Measurements from ENCODE around the gene SDR42E2.
"Not testable (repeated sequence)": the region's sequence is repeated elsewhere in the genome, so short reads cannot be mapped to it uniquely, and the experiment has no call there.

SDR42E2 gene

GRCh38 chr16:22213801-22214200 lies 51.5 kb downstream of the SDR42E2 start:
- no peak for DNase-seq (ENCODE audit: low spot score)

GRCh38 chr16:22214402-22214801 lies 52.1 kb downstream of the SDR42E2 start:
- DNase-seq (ENCODE audit: low spot score), result no peak

- no peak for DNase-seq (ENCODE audit: low spot score)
Observed at GRCh38 chr16:22214889-22215288, 52.6 kb downstream of the SDR42E2 start.

DNA sequence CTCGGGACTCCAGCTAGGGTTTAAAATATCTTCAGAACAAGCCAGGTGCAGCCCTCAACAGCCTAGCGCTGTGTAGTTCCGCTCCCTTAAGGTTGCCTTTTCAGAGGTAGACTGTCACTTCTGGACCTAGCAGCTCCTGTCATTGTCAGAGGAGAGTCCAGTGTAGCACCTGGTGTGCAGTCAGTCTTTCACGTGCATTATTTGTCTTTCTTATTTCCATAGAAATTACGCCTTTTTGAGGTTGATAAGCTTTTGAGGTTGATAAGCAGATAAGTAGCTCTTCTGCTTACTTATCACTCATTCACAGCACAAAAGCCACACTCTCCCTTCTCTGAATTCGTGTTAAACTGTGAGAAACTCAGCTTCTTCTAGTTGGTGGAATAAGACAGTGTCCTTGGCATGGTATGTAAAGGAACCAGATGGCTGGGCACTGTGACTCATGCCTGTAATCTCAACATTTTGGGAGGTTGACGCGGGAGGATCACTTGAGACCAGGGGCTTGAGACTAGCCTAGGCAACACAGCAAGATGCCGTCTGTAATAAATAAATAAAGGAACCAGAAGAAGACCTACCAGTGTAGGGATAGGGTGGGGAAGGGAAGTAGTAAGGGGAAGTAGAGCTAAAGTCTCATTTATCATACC lies 54.0 kb downstream of the SDR42E2 start:
- no peak for DNase-seq (ENCODE audit: low spot score)

GRCh38 chr16:22216832-22217225 lies 54.5 kb downstream of the SDR42E2 start:
- not testable (repeated sequence) for DNase-seq (ENCODE audit: low spot score)

- no peak for DNase-seq (ENCODE audit: low spot score)
Observed at GRCh38 chr16:22217890-22218730, 55.8 kb downstream of the SDR42E2 start.

GRCh38 chr16:22219389-22220068 lies 57.2 kb downstream of the SDR42E2 start:
- no peak for DNase-seq (ENCODE audit: low spot score)

GRCh38 chr16:22220069-22220440 lies 57.7 kb downstream of the SDR42E2 start:
- no peak for DNase-seq (ENCODE audit: low spot score)

DNA sequence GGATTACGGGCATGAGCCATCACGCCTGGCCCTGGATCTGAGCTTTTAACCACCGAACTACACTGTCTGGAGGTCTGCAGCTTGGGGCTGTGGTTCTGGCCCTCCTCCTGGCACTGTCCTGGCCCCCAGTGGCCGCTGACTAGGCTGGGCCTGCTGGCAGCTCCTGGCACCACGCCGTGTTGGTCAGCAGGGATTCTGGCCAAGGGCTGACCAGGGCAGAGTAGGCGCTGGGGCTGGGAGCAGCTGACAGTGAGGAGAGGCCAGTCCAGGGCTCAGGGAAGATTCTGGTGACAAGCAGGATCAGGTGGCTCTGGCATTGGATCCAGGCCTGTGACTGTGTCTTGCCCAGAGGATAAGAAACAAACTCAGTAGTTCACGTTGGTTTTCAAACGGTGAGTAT lies 58.4 kb downstream of the SDR42E2 start:
- DNase-seq (ENCODE audit: low spot score), result no peak

DNA sequence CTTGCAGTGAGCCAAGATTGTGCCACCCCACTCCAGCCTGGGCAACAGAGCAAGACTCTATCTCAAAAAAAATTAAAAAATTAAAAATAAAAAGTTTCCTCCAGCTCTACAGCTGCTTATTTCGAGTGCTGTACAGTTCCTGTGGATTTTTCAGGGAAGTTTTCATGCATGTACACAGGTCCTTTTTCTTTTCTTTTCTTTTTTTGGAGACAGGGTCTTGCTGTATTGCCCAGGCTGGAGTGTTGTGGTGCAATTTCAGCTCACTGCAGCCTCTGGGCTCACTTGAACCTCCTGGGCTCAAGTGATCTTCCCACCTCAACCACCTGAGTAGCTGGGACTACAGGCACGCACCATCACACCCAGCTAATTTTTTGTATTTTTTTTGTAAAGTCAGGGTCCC lies 59.7 kb downstream of the SDR42E2 start:
- no peak for DNase-seq (ENCODE audit: low spot score)

DNA sequence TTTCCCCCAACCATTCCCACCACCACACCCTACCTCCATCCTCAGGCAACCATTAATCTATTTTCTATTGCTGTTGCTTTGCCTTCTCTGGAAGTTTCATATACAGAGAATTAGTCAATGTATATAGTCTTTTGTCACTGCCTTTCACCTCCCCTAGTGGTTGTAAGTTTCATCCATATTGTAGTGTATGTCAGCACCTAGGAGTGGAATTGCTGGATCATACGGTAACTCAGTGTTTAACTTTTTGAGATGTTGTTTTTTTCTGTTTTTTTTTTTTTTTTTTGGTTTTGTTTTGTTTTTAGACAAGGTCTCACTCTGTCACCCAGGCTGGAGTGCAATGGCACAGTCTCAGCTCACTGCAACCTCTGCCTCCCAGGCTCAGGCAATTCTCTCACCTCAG lies 60.7 kb downstream of the SDR42E2 start:
- DNase-seq (ENCODE audit: low spot score), result no peak

DNA sequence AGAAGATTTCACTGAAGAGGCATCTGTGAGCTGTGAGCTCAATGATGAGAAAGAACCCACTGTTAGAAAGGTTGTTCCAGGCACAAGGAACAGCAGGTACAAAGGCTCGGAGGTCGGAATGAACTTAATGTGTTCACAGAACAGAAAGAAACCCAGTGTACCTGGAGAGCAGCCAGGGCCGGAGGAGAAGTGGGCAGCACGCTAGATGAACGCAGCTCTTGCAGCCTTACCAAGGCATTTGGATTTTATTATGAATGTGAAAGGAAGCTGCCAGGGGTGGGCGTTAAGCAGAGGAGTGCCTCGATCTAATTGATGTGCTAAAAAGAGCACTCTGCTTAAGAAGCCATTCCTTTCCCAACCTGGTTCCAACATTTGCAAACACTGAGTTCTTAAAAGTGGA lies 62.8 kb downstream of the SDR42E2 start:
- DNase-seq (ENCODE audit: low spot score), result no peak

DNA sequence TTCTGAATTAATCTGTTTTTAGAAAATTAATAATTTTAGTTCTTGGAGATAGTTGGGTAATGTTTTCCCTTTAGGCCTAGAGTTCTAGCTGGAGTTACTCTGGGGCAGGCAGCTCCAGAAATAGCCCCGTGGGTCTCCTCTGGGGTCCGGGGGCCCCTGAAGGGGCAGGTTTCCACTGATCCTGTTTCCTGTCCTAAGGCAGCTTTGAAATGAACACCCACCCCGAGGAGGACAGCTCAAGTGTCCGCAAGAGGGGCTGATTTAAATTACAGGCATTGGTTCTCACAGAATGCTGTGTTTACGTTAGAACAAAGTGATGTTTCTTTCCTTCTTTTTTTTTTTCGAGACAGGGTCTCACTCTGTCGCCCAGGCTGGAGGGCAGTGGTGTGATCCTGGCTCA lies 67.6 kb downstream of the SDR42E2 start:
- DNase-seq (ENCODE audit: low spot score), result no peak

DNA sequence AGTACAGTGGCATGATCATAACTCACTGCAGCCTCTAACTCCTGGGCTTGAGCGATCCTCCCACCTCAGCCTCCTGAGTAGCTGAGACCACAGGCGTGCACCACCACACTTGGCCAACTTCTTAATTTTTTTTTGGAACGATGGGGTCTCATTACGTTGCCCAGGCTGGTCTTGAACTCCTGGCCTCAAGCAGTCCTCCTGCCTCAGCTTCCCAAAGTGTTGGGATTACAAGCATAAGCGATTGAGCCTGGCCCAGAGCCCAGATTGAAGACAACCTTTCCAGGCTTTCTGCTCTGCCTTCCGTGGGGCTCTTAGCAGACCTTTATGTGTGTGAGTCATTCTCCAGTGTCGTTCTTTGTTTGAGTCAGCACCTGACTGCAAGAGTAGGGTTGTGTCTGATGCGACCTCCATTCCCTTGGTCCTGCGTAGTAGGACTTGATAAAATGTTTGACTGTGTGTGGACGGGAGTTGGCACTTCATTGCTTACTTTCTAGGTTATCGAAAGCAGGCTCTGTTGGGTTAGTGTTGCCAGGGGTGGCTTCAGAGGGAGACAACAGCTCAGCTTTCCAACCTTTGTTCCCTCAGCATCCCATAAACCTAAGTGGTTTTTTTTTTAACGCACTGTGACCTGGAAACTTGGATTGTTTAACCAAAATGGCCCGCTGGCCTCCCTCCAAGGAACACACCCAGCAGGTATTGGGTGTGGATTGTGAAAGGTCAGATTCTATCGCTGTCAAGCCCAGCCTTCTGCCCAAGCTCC lies 70.2 kb downstream of the SDR42E2 start:
- no peak for DNase-seq (ENCODE audit: low spot score)

GRCh38 chr16:22233037-22233372 lies 70.7 kb downstream of the SDR42E2 start:
- DNase-seq (ENCODE audit: low spot score), result no peak

DNA sequence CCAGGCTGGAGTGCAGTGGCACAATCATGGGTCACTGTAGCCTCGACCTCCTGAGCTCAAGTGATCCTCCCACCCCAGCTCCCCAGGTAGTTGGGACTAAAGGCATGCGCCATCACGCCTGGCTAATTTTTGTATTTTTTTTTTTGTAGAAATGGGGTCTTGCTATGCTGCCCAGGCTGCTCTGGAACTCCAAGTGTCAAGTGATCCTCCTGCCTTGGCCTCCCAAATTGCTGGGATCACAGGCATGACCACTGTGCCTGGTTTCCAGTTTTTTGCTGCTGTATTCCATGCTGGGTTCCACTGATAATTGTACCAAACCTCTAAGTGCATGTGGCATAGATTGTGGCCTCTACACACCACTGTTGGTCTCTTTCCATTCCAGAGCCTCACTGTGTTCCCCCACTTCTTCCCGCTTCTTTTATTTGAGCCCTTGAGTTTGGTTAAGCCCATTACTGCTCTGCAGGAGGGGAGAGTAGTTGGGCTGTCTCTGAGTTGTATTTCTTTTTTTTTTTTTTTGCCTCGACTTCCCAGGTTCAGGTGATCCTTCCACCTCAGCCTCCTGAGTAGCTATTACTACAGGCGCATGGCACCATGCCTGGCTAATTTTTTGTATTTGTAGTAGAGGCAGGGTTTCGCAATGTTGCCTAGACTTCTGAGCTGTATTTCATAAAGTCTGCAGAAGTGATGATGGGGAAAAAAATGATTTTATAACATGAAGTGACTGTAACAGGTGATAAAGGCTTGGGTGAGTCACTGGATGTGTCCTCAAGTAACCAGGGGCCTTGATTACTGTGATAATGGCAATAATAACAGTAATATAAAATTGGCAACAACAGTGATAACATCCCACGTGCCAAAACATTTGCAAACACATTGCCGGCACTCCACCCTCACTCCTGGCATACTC lies 73.8 kb downstream of the SDR42E2 start:
- no peak for DNase-seq (ENCODE audit: low spot score)

- DNase-seq (ENCODE audit: low spot score), result no peak
Observed at GRCh38 chr16:22239131-22239805, 77.0 kb downstream of the SDR42E2 start.

DNA sequence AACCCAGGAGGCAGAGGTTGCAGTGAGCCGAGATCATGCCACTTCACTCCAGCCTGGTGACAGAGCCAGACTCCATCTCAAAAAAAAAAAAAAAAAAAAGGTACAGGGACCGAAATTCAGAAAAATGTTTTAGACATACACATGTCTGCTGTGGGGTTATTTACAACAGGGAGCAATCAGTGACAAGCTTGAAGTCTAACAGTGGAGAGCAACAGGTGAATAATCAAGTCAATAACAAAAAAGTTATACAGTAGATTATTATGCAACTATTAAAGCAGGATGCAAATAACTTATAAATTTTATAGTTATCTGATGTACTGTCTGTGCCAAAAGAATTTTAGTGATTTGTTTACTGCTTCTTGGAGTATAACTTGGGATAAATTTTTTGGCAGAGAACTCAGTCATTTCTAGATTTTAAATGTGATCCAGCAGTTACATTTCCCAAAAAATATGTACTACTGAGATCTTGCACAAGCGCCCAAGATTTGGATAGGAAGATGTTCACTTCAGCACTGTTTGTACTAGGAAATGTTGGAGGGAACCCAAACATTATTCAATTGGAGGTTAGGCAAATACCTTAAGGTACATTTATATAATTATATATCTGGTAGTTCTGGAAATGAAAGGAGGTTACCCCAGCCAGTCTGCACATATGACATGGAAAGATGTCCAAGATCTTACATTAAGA lies 77.9 kb downstream of the SDR42E2 start:
- no peak for DNase-seq (ENCODE audit: low spot score)

Data from kidney capillary endothelial cell (primary cell).